Endothelial cell (in vitro differentiated cells): ENCODE measurements around the gene UBXN1. TPM values are rescaled to one million over a fixed set of nuclear protein-coding genes. Genes with fewer than 3 reads are reported as not detected.

Source experiments
- DNase-seq: peaks from one replicate; pipeline ENCODE4 v3.0.0; 2021; ENCODE audit warnings: low spot score
- H3K27ac Mint-ChIP-seq: one replicate; pipeline ENCODE4 v1.8.0; 2021; ENCODE audit warnings: mixed read lengths, inconsistent platforms; ENCODE audit not compliant: unreplicated experiment
- H3K27me3 Mint-ChIP-seq: one replicate; pipeline ENCODE4 v1.8.0; 2021; ENCODE audit warnings: mild to moderate bottlenecking, moderate library complexity, mixed read lengths, inconsistent platforms; ENCODE audit not compliant: unreplicated experiment
- H3K36me3 Mint-ChIP-seq: one replicate; pipeline ENCODE4 v1.8.0; 2021; ENCODE audit warnings: mild to moderate bottlenecking, low read depth, mixed read lengths, inconsistent platforms; ENCODE audit not compliant: unreplicated experiment
- H3K4me1 Mint-ChIP-seq: one replicate; pipeline ENCODE4 v1.8.0; 2021; ENCODE audit warnings: mild to moderate bottlenecking, mixed read lengths, inconsistent platforms; ENCODE audit not compliant: unreplicated experiment
- H3K4me3 Mint-ChIP-seq: one replicate; pipeline ENCODE4 v1.8.0; 2021; ENCODE audit warnings: mild to moderate bottlenecking, mixed read lengths, inconsistent platforms; ENCODE audit not compliant: unreplicated experiment
- H3K9me3 Mint-ChIP-seq: one replicate; pipeline ENCODE4 v1.8.0; 2021; ENCODE audit warnings: mixed read lengths, inconsistent platforms; ENCODE audit not compliant: unreplicated experiment
- long read RNA-seq: library from polyadenylated mRNA; unstranded; transcript quantifications from one replicate; pipeline ENCODE4 v2.0.0, GENCODE V29; 2020; ENCODE audit not compliant: unreplicated experiment
- total RNA-seq: library from RNA; stranded (reverse); fragmentation: NEBNext Ultra II Directional; extraction: Animal tissue kit (Norgen Biotek cat#: 25700); gene quantifications from one replicate; pipeline ENCODE4 v1.2.1, GENCODE V29; 2021; ENCODE audit not compliant: unreplicated experiment
- TF ChIP-seq, protein P1 (sequence below): fragments of 200-600 bp; sonication (generic); IDR thresholded peaks from one replicate; pipeline ENCODE4 v1.5.0; 2021; ENCODE audit warnings: antibody characterized with exemption; ENCODE audit not compliant: unreplicated experiment

Gene UBXN1, protein sequence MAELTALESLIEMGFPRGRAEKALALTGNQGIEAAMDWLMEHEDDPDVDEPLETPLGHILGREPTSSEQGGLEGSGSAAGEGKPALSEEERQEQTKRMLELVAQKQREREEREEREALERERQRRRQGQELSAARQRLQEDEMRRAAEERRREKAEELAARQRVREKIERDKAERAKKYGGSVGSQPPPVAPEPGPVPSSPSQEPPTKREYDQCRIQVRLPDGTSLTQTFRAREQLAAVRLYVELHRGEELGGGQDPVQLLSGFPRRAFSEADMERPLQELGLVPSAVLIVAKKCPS
- 137 TPM for total RNA-seq
- long read RNA-seq, transcript UBXN1-206 (8 exons, 1,257 nt): minor isoform, 8 of 305 reads
- long read RNA-seq, transcript UBXN1-217 (10 exons, 943 nt): minor isoform, 9 of 305 reads
- long read RNA-seq, transcript UBXN1-202 (9 exons, 1,153 nt): major isoform, 254 of 305 reads
- long read RNA-seq, partial matches to known transcripts: 19 of 305 reads
- long read RNA-seq, other reads (novel, unspliced or antisense): 12 of 305 reads

DNA sequence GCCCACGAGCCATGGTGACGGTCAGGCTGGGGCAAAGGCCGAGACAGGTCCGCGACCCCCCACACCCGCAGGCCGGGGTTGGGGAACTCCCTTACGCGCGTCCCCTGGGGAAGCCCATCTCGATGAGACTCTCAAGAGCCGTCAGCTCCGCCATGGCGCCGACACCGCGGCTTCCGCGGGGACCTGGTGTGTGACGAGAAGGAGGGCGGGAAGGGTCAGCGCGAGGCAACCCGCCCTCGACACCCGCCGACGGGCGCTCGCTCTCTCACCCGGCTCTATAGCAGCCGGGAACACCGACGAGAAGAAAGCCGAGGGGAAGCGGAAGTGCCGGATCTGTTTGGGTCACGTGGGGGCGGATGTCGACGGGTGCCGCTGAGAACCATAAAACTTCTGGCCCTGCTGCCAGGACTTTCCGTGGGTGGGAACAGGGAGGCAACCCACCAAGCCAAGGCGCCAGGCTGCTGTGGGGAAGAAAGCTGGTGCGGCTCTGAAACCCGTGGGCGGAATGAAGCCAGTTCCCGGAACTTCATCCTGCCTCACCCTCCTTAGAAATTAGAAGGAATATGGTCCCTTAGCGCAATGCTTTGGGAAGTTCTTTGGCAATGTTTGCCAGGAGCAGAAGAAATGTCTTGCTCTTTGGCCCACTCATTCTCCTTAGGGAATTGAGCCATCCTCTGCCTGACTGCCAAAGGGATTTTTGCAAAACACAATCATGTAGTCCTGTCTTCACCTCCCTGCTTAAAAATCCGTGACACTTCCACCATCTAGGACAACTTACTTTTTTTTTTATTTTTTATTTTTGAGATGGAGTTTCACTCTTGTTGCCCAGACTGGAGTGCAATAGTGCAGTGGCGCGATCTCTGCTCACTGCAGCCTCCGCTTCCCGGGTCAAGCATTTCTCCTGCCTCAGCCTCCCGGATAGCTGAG is at the start of gene UBXN1:
TSS of gene UBXN1 (minus strand) at position 304 of the 927 bp plus-strand sequence. CDS start at position 154, 150 bp downstream.
- H3K9me3 Mint-ChIP-seq: no peaks in the 10 kb centered on the region
- H3K27me3 Mint-ChIP-seq: peaks cover 5% of the 10 kb centered on the region
- peaks cover 8% of the 10 kb centered on the region for H3K4me1 Mint-ChIP-seq
- peaks cover 26% of the 10 kb centered on the region for H3K36me3 Mint-ChIP-seq
- H3K27ac Mint-ChIP-seq: peak within 1 kb of the TSS; percentile 92
- TF ChIP-seq, protein P1, sequence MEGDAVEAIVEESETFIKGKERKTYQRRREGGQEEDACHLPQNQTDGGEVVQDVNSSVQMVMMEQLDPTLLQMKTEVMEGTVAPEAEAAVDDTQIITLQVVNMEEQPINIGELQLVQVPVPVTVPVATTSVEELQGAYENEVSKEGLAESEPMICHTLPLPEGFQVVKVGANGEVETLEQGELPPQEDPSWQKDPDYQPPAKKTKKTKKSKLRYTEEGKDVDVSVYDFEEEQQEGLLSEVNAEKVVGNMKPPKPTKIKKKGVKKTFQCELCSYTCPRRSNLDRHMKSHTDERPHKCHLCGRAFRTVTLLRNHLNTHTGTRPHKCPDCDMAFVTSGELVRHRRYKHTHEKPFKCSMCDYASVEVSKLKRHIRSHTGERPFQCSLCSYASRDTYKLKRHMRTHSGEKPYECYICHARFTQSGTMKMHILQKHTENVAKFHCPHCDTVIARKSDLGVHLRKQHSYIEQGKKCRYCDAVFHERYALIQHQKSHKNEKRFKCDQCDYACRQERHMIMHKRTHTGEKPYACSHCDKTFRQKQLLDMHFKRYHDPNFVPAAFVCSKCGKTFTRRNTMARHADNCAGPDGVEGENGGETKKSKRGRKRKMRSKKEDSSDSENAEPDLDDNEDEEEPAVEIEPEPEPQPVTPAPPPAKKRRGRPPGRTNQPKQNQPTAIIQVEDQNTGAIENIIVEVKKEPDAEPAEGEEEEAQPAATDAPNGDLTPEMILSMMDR: no peak
- H3K4me3 Mint-ChIP-seq: peak within 1 kb of the TSS; percentile 94
- peak; percentile 74 for DNase-seq

- H3K4me3 Mint-ChIP-seq: peak within 1 kb of the TSS; percentile 99
- TF ChIP-seq, protein P1: no peak
- H3K9me3 Mint-ChIP-seq: no peaks in the 10 kb centered on the region
- H3K36me3 Mint-ChIP-seq: peaks cover 26% of the 10 kb centered on the region
- H3K4me1 Mint-ChIP-seq: peaks cover 31% of the 10 kb centered on the region
- peak within 1 kb of the TSS; percentile 96 for H3K27ac Mint-ChIP-seq
- DNase-seq: peak; percentile 78
- peaks cover 21% of the 10 kb centered on the region for H3K27me3 Mint-ChIP-seq
These were observed 49.5 kb upstream of the UBXN1 start, which contains the start of gene TTC9C for GRCh38 chr11:62728171-62728988. Gene TTC9C, plus strand, starts transcription at chr11:62728486. Its CDS starts 363 bp downstream, at chr11:62728849.

- Mint-ChIP-seq H3K9me3 (no peaks in the 10 kb centered on the region), H3K4me3 (peak overlapping the region; percentile 99), H3K27me3 (peaks cover 21% of the 10 kb centered on the region), H3K4me1 (peaks cover 31% of the 10 kb centered on the region), H3K27ac (peak overlapping the region; percentile 96), H3K36me3 (peaks cover 23% of the 10 kb centered on the region)
- TF ChIP-seq, protein P1: no peak
- DNase-seq: peak; percentile 74
These were observed 48.9 kb upstream of the UBXN1 start for GRCh38 chr11:62727872-62728170.

GRCh38 chr11:62727165-62727871 is 48.4 kb upstream of the UBXN1 start, which contains the start of gene HNRNPUL2:
Gene HNRNPUL2, minus strand, starts transcription at chr11:62727457. Its CDS starts 301 bp downstream, at chr11:62727156.
- Mint-ChIP-seq H3K9me3 (no peaks in the 10 kb centered on the region), H3K4me3 (peak within 1 kb of the TSS; percentile 99), H3K36me3 (peaks cover 28% of the 10 kb centered on the region), H3K4me1 (peaks cover 31% of the 10 kb centered on the region), H3K27me3 (peaks cover 21% of the 10 kb centered on the region), H3K27ac (peak within 1 kb of the TSS; percentile 96)
- TF ChIP-seq, protein P1: no peak
- DNase-seq: peak; percentile 98
